GM18868 (cell line): ENCODE measurements around the gene ACBD3.
A peak's percentile ranks its signal among the peaks of the same experiment; 100 is the strongest.

ENCODE experiments used
- ATAC-seq: cut with Tn5 transposase; IDR thresholded peaks from one replicate; pipeline ENCODE4 v1.9.1; 2021; ENCODE audit warnings: mild to moderate bottlenecking, moderate library complexity; ENCODE audit not compliant: unreplicated experiment

ACBD3 gene

DNA sequence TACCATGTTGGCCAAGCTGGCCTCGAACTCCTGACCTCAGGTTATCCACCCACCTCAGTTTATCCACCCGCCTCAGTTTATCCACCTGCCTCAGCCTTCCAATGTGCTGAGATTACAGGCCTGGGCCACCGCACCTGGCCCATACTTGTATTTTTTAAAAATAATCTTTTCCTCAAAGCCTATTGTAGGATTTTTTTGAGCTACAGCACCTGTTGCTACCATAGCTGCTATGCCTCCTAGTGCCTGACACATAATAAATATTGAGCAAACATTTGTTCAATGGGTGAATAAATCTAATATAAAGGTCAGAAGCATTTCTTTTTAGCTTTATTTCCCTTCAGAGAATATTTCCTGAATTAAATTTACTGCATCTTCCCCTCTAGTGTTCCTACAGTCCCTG, 15.7 kb upstream of the ACBD3 start:
- no peak for ATAC-seq

- peak; percentile 68 for ATAC-seq
These were observed 14.6 kb upstream of the ACBD3 start for GRCh38 chr1:226201029-226201593.

GRCh38 chr1:226199971-226200370, 13.4 kb upstream of the ACBD3 start:
- ATAC-seq, result no peak

DNA sequence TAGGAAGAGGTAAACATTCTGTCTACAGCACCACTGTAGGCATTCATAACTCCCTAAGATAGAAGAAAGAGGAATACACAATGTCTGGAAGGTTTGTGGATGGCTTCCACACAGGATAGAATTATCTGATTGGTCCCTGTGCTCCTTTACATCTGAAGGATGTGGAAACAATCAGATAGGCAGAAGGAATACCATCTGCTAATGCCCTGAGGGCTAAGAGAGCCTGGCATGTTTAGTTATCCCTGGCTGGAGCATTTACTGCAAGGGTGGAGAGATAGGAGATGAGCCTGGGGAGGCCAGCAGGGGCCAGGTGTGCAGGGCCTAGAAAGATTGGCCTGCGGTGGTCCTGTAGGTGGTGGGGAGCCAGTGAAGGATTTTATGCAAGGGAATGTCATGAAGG, 8.6 kb upstream of the ACBD3 start:
- ATAC-seq, result no peak

- ATAC-seq, result no peak
These were observed 839 bp upstream of the ACBD3 start for GRCh38 chr1:226187380-226187779.

DNA sequence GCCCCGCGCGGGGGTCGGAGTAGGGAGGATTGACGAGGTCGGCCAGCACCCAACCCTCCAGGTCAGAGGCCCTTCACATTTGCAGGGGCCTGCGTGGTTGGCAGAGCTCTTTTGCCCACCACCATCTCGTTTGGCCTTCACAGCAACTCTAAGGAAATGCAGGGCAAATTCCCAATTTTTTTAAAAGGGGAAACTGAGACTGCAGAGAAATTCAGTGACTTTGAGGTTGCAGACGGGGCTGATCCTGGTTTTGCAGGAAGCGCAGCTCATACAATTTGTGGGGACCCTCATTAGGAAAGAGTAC, 430 bp upstream of the ACBD3 start:
- no peak for ATAC-seq

GRCh38 chr1:226185141-226186036, 1.2 kb downstream of the ACBD3 start:
- no peak for ATAC-seq

GRCh38 chr1:226181996-226182714, 4.4 kb downstream of the ACBD3 start:
- ATAC-seq, result no peak

- no peak for ATAC-seq
These were observed 9.7 kb downstream of the ACBD3 start for GRCh38 chr1:226176870-226177269.

DNA sequence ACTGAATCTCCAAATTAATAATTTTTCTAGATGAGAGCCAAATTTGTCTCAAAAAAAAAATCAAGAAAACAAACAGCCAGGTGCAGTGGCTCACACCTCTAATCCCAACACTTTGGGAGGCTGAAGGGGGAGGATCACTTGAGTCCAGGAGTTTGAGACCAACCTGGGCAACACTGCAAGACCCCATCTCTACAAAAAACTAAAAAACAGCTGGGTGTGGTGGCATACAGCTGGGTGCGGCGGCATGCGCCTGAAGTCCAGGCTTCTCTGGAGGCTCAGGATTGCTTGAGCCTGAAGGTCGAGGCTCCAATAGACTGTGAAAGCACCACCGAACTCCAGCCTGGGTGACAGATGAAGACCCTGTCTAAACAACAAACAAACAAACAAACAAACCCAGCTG, 14.0 kb downstream of the ACBD3 start:
- ATAC-seq, result no peak

- no peak for ATAC-seq
These were observed 20.2 kb downstream of the ACBD3 start for GRCh38 chr1:226166341-226166740.

DNA sequence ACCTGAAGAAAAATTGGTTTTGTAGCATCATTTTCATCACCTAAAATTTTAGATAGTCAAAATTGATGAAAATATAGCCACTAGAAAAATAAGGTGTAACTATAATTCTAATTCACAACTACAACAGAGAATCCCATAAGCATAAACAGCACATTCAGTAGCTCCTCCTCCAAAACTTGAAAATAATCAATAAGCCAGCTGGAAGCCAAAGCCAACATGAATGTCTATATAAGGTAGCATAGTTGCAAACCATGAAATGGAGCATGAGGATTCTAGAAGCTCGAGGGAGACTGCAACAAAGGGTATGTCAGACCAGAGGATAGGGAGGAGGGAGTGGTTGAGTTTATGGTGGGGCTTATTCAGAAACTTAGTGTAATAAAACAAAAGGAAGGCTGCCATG, 22.4 kb downstream of the ACBD3 start:
- no peak for ATAC-seq

DNA sequence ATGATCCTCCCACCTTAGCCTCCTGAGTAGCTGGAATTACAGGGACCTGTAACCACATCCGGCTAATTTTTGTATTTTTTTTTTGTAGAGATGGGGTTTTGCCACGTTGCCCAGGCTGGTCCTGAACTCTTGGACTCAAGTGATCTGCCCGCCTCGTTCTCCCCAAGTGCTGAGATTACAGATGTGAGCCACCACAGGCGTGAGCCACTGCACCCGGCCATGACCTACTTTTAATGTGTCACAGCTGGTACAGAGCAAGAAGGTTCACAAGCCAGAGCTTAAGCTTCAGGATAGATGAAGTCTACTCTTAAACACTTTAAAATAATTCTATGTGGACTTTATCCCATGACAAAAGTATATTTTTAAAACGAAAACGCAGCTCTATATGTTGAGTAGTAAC, 23.6 kb downstream of the ACBD3 start:
- no peak for ATAC-seq

DNA sequence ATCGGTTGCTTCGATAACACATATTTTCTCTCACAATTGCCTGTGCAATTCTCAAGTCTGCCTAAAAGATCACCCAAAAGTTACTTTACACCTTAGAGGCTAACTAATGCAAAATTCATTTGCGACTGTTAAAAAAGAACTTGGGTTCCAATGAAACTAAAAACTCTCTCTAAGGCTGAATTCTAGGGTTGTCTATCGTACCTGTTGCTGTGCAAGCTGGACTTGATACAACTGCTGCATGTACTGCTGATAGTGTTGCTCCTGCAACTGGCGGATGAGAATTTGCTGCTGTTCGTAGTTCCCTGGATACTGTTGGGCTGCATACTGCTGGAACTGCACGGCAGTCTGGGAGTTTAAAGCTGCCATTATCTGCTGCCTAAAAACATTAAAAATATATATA, 27.6 kb downstream of the ACBD3 start:
- ATAC-seq, result no peak

GRCh38 chr1:226158457-226158856, 28.1 kb downstream of the ACBD3 start:
- ATAC-seq, result no peak

GRCh38 chr1:226157761-226158316, 28.7 kb downstream of the ACBD3 start:
- ATAC-seq, result no peak

DNA sequence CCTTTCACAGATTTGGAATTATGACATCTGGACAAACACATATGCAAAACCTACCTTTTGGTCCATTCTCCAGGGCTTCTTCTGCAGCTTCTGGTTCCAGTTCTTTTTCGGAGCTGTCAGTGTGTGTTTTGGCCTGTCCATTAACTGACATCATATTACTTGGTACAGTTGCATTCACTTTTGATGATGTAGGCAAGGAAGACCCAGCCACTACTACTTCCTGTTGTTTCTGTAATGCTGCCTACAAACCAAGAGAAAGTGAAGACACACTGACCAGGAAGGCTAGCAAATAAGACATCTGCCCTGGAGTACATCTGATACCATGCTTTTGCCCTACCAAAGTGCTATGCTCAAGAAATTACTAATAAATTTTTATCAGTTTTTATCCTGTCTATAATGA, 31.9 kb downstream of the ACBD3 start:
- no peak for ATAC-seq

DNA sequence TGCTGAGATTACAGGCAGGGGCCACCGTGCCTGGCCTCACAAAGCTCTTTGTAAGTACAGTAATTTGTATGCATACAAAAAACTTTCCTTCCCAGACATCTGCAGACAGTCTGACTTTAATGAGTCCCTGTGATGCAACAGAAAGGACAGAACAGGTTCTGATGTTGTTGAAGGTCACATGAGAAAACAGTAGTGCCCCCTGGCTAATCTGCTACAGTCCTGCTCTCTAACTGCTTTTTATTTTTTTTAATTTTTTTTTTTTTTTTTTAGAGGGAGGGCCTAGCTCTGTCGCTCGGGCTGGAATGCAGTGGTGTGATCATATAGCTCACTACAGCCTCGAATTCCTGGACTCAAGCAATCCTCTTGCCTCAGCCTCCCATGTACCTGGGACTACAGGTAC, 36.7 kb downstream of the ACBD3 start:
- no peak for ATAC-seq

DNA sequence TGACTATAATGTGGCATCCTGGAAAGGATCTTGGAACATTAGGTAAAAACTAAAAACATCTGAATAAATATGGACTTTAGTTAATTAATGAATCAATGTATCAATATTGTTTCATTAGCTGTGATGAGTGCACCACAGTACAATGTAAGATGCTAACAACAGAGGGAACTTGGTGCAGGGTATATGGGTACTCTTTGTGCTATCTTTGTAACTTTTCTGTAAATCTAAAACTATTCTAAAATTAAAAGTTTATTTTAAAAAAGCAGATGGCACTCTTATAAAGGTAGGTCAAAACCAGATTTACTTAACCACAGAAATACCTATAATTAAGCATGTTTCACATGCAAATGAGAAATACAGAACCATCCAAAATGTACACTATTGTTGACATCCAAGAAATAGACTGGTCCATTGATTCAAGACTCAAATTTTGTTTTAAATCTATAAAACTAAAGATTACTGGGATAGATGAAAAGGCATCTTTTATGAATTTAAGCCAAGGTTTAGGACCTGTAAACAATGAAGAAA, 38.4 kb downstream of the ACBD3 start:
- ATAC-seq, result no peak

GRCh38 chr1:226144045-226144444, 42.5 kb downstream of the ACBD3 start:
- ATAC-seq, result no peak

DNA sequence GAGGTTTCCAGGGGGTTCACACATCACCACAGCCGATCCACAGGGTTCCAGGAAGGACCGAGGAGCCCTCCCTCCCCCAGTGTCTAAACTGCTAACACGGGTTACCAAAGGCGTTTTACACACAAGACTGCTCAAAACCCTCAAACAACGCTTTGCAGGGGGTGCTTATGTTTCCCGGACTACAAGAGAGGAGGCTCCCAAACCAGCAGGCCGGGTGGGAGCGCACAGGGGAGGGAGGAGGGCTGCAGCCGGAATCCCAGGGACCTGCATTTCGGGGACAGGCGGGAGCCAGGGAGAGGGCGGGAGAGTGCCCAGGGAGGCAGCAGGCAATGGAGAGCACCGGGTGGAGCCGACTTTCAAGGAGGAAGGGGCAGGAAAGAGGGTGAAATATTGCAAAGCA, 50.8 kb downstream of the ACBD3 start:
- no peak for ATAC-seq
